Panc1 (cell line): ENCODE results near the gene MYO18B. TPM values are rescaled to one million over a fixed set of nuclear protein-coding genes. Genes with fewer than 3 reads are reported as not detected.

Experiments used
- ATAC-seq: fragments of 200-7000 bp; cut with Tn5 transposase; 2 replicates; pipeline ENCODE4 v1.9.1; 2020; ENCODE audit warnings: mild to moderate bottlenecking, moderate library complexity
- BruUV-seq: library from RNA; stranded (reverse); fragments of 400-500 nt; replicated peaks from 2 replicates; lab custom pipeline; 2021; lab: Mats Ljungman, UMichigan
- CTCF ChIA-PET: fragments of 300-600 bp; sonication (Branson Sonifier 250); formaldehyde crosslinking; loops from one replicate; lab custom pipeline; 2022; ENCODE audit warnings: antibody characterized with exemption; lab: Charles Lee
- POLR2A ChIA-PET: fragments of 300-600 bp; sonication (Branson Sonifier 250); formaldehyde crosslinking; loops from one replicate; lab custom pipeline; 2022; ENCODE audit warnings: antibody characterized with exemption; lab: Charles Lee
- DNase-seq: peaks from one replicate; pipeline ENCODE4 v3.0.0-alpha.2; 2010; ENCODE audit warnings: low read depth, low spot score
- H3K27ac ChIP-seq: 2 replicates; pipeline ENCODE4 v1.5.1; 2011; ENCODE audit warnings: mild to moderate bottlenecking, low read length, inconsistent platforms
- H3K27me3 ChIP-seq: fragments of 200-500 bp; sonication (Bioruptor generic); 2 replicates; pipeline ENCODE4 v1.6.0; 2014; ENCODE audit warnings: low read length, inconsistent platforms; ENCODE audit not compliant: control insufficient read depth, insufficient read depth
- H3K36me3 ChIP-seq: fragments of 200-500 bp; sonication (Bioruptor generic); 2 replicates; pipeline ENCODE4 v1.5.1; 2014; ENCODE audit warnings: inconsistent platforms, mild to moderate bottlenecking, low read length, moderate library complexity; ENCODE audit not compliant: control insufficient read depth, insufficient read depth
- H3K4me1 ChIP-seq: 2 replicates; pipeline ENCODE4 v1.5.1; 2011; ENCODE audit warnings: inconsistent platforms, mild to moderate bottlenecking, low read length, moderate library complexity; ENCODE audit not compliant: control insufficient read depth, insufficient read depth
- H3K4me3 ChIP-seq, 2 experiments: 2 replicates each; pipeline ENCODE4 v1.5.1; 2011 to 2012; ENCODE audit warnings: low read depth in 2 of 2, low read length in 2 of 2, mild to moderate bottlenecking in 2 of 2, inconsistent platforms in 1 of 2, moderate library complexity in 1 of 2
- H3K9me3 ChIP-seq: fragments of 200-500 bp; sonication (Bioruptor generic); 2 replicates; pipeline ENCODE4 v1.5.1; 2014; ENCODE audit warnings: low read depth, mild to moderate bottlenecking, inconsistent platforms, low read length, moderate library complexity; ENCODE audit not compliant: control insufficient read depth, insufficient read depth
- POLR2AphosphoS5 ChIP-seq: IDR thresholded peaks from 2 replicates; pipeline ENCODE4 v1.6.1; 2012; ENCODE audit warnings: mild to moderate bottlenecking, low read depth, low read length, moderate library complexity
- SIN3A ChIP-seq: IDR thresholded peaks from 2 replicates; pipeline ENCODE4 v1.6.1; 2012; ENCODE audit warnings: low read depth, mild to moderate bottlenecking, low read length, moderate library complexity, borderline replicate concordance; ENCODE audit not compliant: insufficient read depth
- TCF7L2 ChIP-seq: IDR thresholded peaks from 2 replicates; pipeline ENCODE4 v1.6.1; 2011; ENCODE audit warnings: mild to moderate bottlenecking, low read depth, low read length, inconsistent platforms
- in situ Hi-C: cut with HindIII; loops from 2 replicates; pipeline ENCODE4 v1.10.0; 2016; ENCODE audit warnings: low sequenced_read_pairs, low pct_unique_long_range_greater_than_20kb
- intact Hi-C: fragments of 100-400 bp; cut with micrococcal nuclease; formaldehyde crosslinking; loops from one replicate; pipeline ENCODE4 v1.10.0; 2022; ENCODE audit not compliant: unreplicated experiment
- total RNA-seq: library from RNA; stranded (reverse); gene quantifications from one replicate; pipeline ENCODE4 v1.2.1, GENCODE V29; 2021; ENCODE audit not compliant: unreplicated experiment
- TF ChIP-seq, protein P1 (sequence below), 2 experiments: IDR thresholded peaks; 2 replicates each; pipeline ENCODE4 v1.6.1; 2011 to 2012; ENCODE audit warnings: low read depth in 2 of 2, control low read depth in 1 of 2, low read length in 1 of 2, mild to moderate bottlenecking in 1 of 2, moderate library complexity in 1 of 2; ENCODE audit not compliant: insufficient read depth in 1 of 2
- TF ChIP-seq, protein P2 (sequence below): fragments of 450-650 bp; IDR thresholded peaks from 2 replicates; pipeline ENCODE4 v1.5.1; 2017; ENCODE audit warnings: mild to moderate bottlenecking

The MYO18B gene
- total RNA-seq, 1 experiment from 2014 or later: not detected

DNA sequence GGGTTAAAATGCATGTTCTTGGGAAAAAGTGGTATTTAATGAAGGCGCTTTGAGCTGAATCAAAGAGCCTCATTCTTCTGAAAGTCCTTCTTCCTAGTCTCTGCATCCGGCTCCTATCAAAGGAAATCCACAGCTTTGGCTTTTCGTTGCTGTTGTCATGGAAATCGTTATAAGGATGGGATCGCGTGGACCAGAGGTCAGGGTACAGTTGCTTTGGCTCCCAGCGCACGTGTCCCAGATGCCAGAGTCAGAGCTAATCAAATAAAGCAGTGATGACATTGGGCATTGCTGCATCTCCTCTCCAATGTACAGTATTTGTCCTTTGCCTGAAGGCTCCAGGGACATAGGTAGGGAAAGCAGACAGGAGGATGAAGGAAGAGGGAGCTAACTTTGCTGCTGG is 181.9 kb downstream of the MYO18B start:
- no peaks in the 10 kb centered on the region for H3K9me3 ChIP-seq
- TF ChIP-seq POLR2AphosphoS5: no peak
- TF ChIP-seq, protein P1, sequence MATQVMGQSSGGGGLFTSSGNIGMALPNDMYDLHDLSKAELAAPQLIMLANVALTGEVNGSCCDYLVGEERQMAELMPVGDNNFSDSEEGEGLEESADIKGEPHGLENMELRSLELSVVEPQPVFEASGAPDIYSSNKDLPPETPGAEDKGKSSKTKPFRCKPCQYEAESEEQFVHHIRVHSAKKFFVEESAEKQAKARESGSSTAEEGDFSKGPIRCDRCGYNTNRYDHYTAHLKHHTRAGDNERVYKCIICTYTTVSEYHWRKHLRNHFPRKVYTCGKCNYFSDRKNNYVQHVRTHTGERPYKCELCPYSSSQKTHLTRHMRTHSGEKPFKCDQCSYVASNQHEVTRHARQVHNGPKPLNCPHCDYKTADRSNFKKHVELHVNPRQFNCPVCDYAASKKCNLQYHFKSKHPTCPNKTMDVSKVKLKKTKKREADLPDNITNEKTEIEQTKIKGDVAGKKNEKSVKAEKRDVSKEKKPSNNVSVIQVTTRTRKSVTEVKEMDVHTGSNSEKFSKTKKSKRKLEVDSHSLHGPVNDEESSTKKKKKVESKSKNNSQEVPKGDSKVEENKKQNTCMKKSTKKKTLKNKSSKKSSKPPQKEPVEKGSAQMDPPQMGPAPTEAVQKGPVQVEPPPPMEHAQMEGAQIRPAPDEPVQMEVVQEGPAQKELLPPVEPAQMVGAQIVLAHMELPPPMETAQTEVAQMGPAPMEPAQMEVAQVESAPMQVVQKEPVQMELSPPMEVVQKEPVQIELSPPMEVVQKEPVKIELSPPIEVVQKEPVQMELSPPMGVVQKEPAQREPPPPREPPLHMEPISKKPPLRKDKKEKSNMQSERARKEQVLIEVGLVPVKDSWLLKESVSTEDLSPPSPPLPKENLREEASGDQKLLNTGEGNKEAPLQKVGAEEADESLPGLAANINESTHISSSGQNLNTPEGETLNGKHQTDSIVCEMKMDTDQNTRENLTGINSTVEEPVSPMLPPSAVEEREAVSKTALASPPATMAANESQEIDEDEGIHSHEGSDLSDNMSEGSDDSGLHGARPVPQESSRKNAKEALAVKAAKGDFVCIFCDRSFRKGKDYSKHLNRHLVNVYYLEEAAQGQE (IDR thresholded peaks at IDR 0.05; ENCODE audit: insufficient read depth in 1 of 2, low read depth in 2 of 2, low read length in 1 of 2): no peak
- TF ChIP-seq, protein P2, sequence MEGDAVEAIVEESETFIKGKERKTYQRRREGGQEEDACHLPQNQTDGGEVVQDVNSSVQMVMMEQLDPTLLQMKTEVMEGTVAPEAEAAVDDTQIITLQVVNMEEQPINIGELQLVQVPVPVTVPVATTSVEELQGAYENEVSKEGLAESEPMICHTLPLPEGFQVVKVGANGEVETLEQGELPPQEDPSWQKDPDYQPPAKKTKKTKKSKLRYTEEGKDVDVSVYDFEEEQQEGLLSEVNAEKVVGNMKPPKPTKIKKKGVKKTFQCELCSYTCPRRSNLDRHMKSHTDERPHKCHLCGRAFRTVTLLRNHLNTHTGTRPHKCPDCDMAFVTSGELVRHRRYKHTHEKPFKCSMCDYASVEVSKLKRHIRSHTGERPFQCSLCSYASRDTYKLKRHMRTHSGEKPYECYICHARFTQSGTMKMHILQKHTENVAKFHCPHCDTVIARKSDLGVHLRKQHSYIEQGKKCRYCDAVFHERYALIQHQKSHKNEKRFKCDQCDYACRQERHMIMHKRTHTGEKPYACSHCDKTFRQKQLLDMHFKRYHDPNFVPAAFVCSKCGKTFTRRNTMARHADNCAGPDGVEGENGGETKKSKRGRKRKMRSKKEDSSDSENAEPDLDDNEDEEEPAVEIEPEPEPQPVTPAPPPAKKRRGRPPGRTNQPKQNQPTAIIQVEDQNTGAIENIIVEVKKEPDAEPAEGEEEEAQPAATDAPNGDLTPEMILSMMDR: no peak
- no peak for TF ChIP-seq TCF7L2
- TF ChIP-seq SIN3A: no peak
- H3K4me3 ChIP-seq: no peak overlapping the region
- ChIA-PET POLR2A (no interaction called here), CTCF (no interaction called here)
- in situ Hi-C loops: no loop called here
- intact Hi-C loops: no loop called here
- H3K27ac ChIP-seq: no peak overlapping the region
- no peaks in the 10 kb centered on the region; the same call in 1 of the 2 replicates for H3K27me3 ChIP-seq
- BruUV-seq: no TSS peak
- no peak for DNase-seq
- no peaks in the 10 kb centered on the region for H3K36me3 ChIP-seq
- ATAC-seq: no peak
- H3K4me1 ChIP-seq: no peaks in the 10 kb centered on the region

DNA sequence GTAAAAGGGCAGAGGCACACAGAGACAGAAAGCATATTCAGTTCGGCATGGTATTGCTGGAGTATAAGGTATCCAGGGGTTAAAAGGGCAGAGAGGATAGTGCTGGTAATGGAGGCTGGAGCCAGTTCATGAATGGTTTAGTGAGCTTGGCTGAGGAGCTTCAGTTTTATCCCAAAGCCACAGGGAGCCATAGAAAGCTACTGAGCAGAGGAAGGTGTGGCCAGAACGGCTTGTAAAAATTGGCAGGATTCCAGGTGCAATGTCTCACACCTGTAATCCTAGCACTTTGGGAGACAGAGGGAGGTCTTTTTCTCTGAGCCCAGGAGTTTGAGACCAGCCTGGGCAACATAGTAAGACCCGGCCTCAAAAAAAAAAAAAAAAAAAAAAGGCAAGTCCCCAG is 186.1 kb downstream of the MYO18B start:
- DNase-seq (no peak), ATAC-seq (no peak)
- in situ Hi-C loops (no loop called here), intact Hi-C loops (no loop called here)
- Histone ChIP-seq H3K27ac (no peak overlapping the region), H3K27me3 (peaks cover 5% of the 10 kb centered on the region; the same call in 1 of the 2 replicates), H3K9me3 (no peaks in the 10 kb centered on the region), H3K4me1 (no peaks in the 10 kb centered on the region), H3K36me3 (no peaks in the 10 kb centered on the region), H3K4me3 (no peak overlapping the region)
- POLR2A ChIA-PET: interaction anchor here (0.6 kb wide), 1 partner anchor 22 kb away, joined by 5 read pairs; no protein-coding TSS in a partner anchor
- TF ChIP-seq, protein P1 (IDR thresholded peaks at IDR 0.05; ENCODE audit: insufficient read depth in 1 of 2, low read depth in 2 of 2, low read length in 1 of 2): no peak
- TF ChIP-seq SIN3A: no peak
- TF ChIP-seq POLR2AphosphoS5: no peak
- TF ChIP-seq, protein P2: no peak
- TF ChIP-seq TCF7L2: no peak
- CTCF ChIA-PET: no interaction called here
- BruUV-seq: no TSS peak
